IMR-90 (cell line): ENCODE measurements around the gene PF4V1. TPM values are rescaled to one million over a fixed set of nuclear protein-coding genes. Genes with fewer than 3 reads are reported as not detected.

ENCODE experiments used
- ATAC-seq: fragments of 200-7000 bp; cut with Tn5 transposase; 2 replicates; pipeline ENCODE4 v1.9.1; 2020; ENCODE audit warnings: low read depth, mild to moderate bottlenecking, moderate library complexity
- BruUV-seq: library from RNA; stranded (reverse); fragments of 400-500 nt; replicated peaks from 2 replicates; lab custom pipeline; 2021; lab: Mats Ljungman, UMichigan
- CTCF ChIA-PET: fragments of 300-600 bp; formaldehyde crosslinking; extraction: SDS; loops from one replicate; lab custom pipeline; 2021; ENCODE audit warnings: antibody characterized with exemption; lab: Yijun Ruan, JAX
- POLR2A ChIA-PET: fragments of 300-600 bp; sonication (Branson Sonifier 250); formaldehyde crosslinking; loops from one replicate; lab custom pipeline; 2022; ENCODE audit warnings: antibody characterized with exemption; ENCODE audit not compliant: unreplicated experiment; lab: Charles Lee
- DNase-seq: peaks from one replicate; pipeline ENCODE4 v3.0.0; 2013
- H2AFZ ChIP-seq: replicated peaks from 2 replicates; pipeline ENCODE3; 2013; ENCODE audit warnings: low read length, mild to moderate bottlenecking; ENCODE audit not compliant: poor library complexity
- H2AK5ac ChIP-seq: 2 replicates; pipeline ENCODE4 v1.6.1; 2013; ENCODE audit warnings: low read depth, low read length, inconsistent platforms
- H2AK9ac ChIP-seq: replicated peaks from 2 replicates; pipeline ENCODE3; 2013; ENCODE audit warnings: mild to moderate bottlenecking, low read depth, low read length, moderate library complexity; ENCODE audit not compliant: poor library complexity
- H2BK120ac ChIP-seq: 2 replicates; pipeline ENCODE4 v1.6.1; 2013; ENCODE audit warnings: low read depth, low read length, inconsistent platforms
- H2BK15ac ChIP-seq: 3 replicates; pipeline ENCODE4 v1.6.1; 2013; ENCODE audit warnings: low read depth, low read length, inconsistent platforms
- H2BK20ac ChIP-seq: 2 replicates; pipeline ENCODE4 v1.6.1; 2013; ENCODE audit warnings: low read depth, mild to moderate bottlenecking, inconsistent platforms, low read length, moderate library complexity
- H2BK5ac ChIP-seq: 2 replicates; pipeline ENCODE4 v1.6.1; 2013; ENCODE audit warnings: mild to moderate bottlenecking, low read depth, low read length, inconsistent platforms; ENCODE audit not compliant: poor library complexity, severe bottlenecking
- H3K14ac ChIP-seq: replicated peaks from 2 replicates; pipeline ENCODE4 v1.6.1; 2013; ENCODE audit warnings: low read depth, low read length, inconsistent platforms
- H3K18ac ChIP-seq: 2 replicates; pipeline ENCODE4 v1.6.1; 2013; ENCODE audit warnings: low read depth, low read length, control low read depth
- H3K23ac ChIP-seq: 2 replicates; pipeline ENCODE4 v1.6.1; 2013; ENCODE audit warnings: low read depth, low read length, inconsistent platforms
- H3K27ac ChIP-seq: 2 replicates; pipeline ENCODE4 v1.5.1; 2013; ENCODE audit warnings: mild to moderate bottlenecking, control low read depth, low read length; ENCODE audit not compliant: insufficient read depth
- H3K27me3 ChIP-seq: 2 replicates; pipeline ENCODE4 v1.6.1; 2013; ENCODE audit warnings: low read length; ENCODE audit not compliant: control insufficient read depth, insufficient read depth
- H3K36me3 ChIP-seq: 2 replicates; pipeline ENCODE4 v1.6.1; 2013; ENCODE audit warnings: low read length, mixed read lengths; ENCODE audit not compliant: control insufficient read depth, insufficient read depth
- H3K4ac ChIP-seq: 2 replicates; pipeline ENCODE4 v1.6.1; 2013; ENCODE audit warnings: low read depth, low read length, inconsistent platforms
- H3K4me1 ChIP-seq: 2 replicates; pipeline ENCODE4 v1.6.1; 2013; ENCODE audit warnings: low read length, mixed read lengths; ENCODE audit not compliant: control insufficient read depth, insufficient read depth
- H3K4me2 ChIP-seq: 2 replicates; pipeline ENCODE4 v1.6.1; 2013; ENCODE audit warnings: low read depth, mild to moderate bottlenecking, control low read depth, low read length, moderate library complexity
- H3K4me3 ChIP-seq: 2 replicates; pipeline ENCODE4 v1.5.1; 2013; ENCODE audit warnings: low read depth, mild to moderate bottlenecking, control low read depth, low read length, moderate library complexity; ENCODE audit not compliant: insufficient read depth
- H3K56ac ChIP-seq: 2 replicates; pipeline ENCODE4 v1.6.1; 2013; ENCODE audit warnings: low read length, inconsistent platforms; ENCODE audit not compliant: insufficient read depth; ENCODE audit errors: extremely low read depth
- H3K79me1 ChIP-seq, 2 experiments: 2 replicates each; pipeline ENCODE4 v1.6.1; 2013; ENCODE audit warnings: low read length in 2 of 2, inconsistent platforms in 1 of 2, low read depth in 1 of 2
- H3K9ac ChIP-seq: 2 replicates; pipeline ENCODE4 v1.6.1; 2013; ENCODE audit warnings: low read depth, low read length, control low read depth
- H3K9me1 ChIP-seq: 2 replicates; pipeline ENCODE4 v1.6.1; 2013; ENCODE audit warnings: low read length, inconsistent platforms; ENCODE audit not compliant: insufficient read depth
- H3K9me3 ChIP-seq: 2 replicates; pipeline ENCODE4 v1.6.1; 2013; ENCODE audit warnings: low read length; ENCODE audit not compliant: control insufficient read depth, insufficient read depth
- H4K20me1 ChIP-seq: 2 replicates; pipeline ENCODE4 v1.6.1; 2013; ENCODE audit warnings: low read length, inconsistent platforms; ENCODE audit not compliant: insufficient read depth
- H4K5ac ChIP-seq: 2 replicates; pipeline ENCODE4 v1.6.1; 2013; ENCODE audit warnings: mild to moderate bottlenecking, low read depth, low read length, control low read depth
- H4K8ac ChIP-seq, 2 experiments: 2 replicates each; pipeline ENCODE4 v1.6.1; 2013; ENCODE audit warnings: low read depth in 2 of 2, low read length in 2 of 2, control low read depth in 1 of 2, inconsistent platforms in 1 of 2
- H4K91ac ChIP-seq: 2 replicates; pipeline ENCODE4 v1.6.1; 2013; ENCODE audit warnings: low read depth, low read length, inconsistent platforms; ENCODE audit not compliant: insufficient read depth
- BHLHE40 ChIP-seq: fragments of 150-350 bp; IDR thresholded peaks from 2 replicates; pipeline ENCODE4 v1.6.1; 2016; ENCODE audit warnings: mild to moderate bottlenecking, low read depth, low read length
- CEBPB ChIP-seq: IDR thresholded peaks from 2 replicates; pipeline ENCODE4 v1.6.1; 2012; ENCODE audit warnings: low read depth, low read length, improper control_type of control experiment
- CTCF ChIP-seq: conservative IDR thresholded peaks from 2 replicates; pipeline ENCODE4 v1.5.1; 2012; ENCODE audit warnings: mild to moderate bottlenecking, low read depth, low read length, improper control_type of control experiment
- ELK1 ChIP-seq: fragments of 150-350 bp; IDR thresholded peaks from 2 replicates; pipeline ENCODE4 v1.6.1; 2016; ENCODE audit warnings: low read depth, mild to moderate bottlenecking, low read length, moderate library complexity, borderline replicate concordance
- FOS ChIP-seq: fragments of 150-350 bp; IDR thresholded peaks from 2 replicates; pipeline ENCODE4 v1.6.1; 2016; ENCODE audit warnings: low read depth, low read length
- MAZ ChIP-seq: IDR thresholded peaks from 2 replicates; pipeline ENCODE4 v1.6.1; 2012; ENCODE audit warnings: low read depth, mild to moderate bottlenecking, low read length, improper control_type of control experiment, moderate library complexity, borderline replicate concordance
- MXI1 ChIP-seq: IDR thresholded peaks from 2 replicates; pipeline ENCODE4 v1.6.1; 2012; ENCODE audit warnings: low read depth, mild to moderate bottlenecking, low read length, moderate library complexity, borderline replicate concordance
- NFE2L2 ChIP-seq: fragments of 150-350 bp; IDR thresholded peaks from 2 replicates; pipeline ENCODE4 v1.6.1; 2016; ENCODE audit warnings: low read depth, mild to moderate bottlenecking, low read length
- POLR2A ChIP-seq: IDR thresholded peaks from 2 replicates; pipeline ENCODE4 v1.6.1; 2012; ENCODE audit warnings: mild to moderate bottlenecking, low read depth, low read length
- RCOR1 ChIP-seq: IDR thresholded peaks from 2 replicates; pipeline ENCODE4 v1.6.1; 2012; ENCODE audit warnings: mild to moderate bottlenecking, low read length, improper control_type of control experiment; ENCODE audit not compliant: insufficient replicate concordance
- RFX5 ChIP-seq: IDR thresholded peaks from 2 replicates; pipeline ENCODE4 v1.8.0; 2012; ENCODE audit warnings: low read depth, mild to moderate bottlenecking, low read length, moderate library complexity
- SMC3 ChIP-seq: fragments of 150-350 bp; IDR thresholded peaks from 2 replicates; pipeline ENCODE4 v1.6.1; 2016; ENCODE audit warnings: low read depth, mild to moderate bottlenecking, antibody characterized with exemption, low read length, moderate library complexity
- WGBS, 2 experiments: methylation state at CpG; one replicate each; pipeline versions ENCODE4 v1.1.5 to v1.1.7; 2013; ENCODE audit warnings: missing lambda C conversion rate in 2 of 2; ENCODE audit not compliant: insufficient read length in 1 of 2; ENCODE audit errors: extremely low coverage in 2 of 2; 5-methylcytosine and 5-hydroxymethylcytosine counted together
- dilution Hi-C: fragments of 300-500 bp; cut with HindIII; formaldehyde crosslinking; loops from one replicate; pipeline ENCODE4 v1.14.3; 2018; ENCODE audit warnings: low sequenced_read_pairs; ENCODE audit not compliant: unreplicated experiment
- in situ Hi-C: fragments of 300-500 bp; cut with MboI; formaldehyde crosslinking; loops from 3 replicates; pipeline ENCODE4 v1.14.3; 2019; ENCODE audit warnings: low sequenced_read_pairs, inconsistent platforms, mixed read lengths
- intact Hi-C: fragments of 100-400 bp; cut with micrococcal nuclease; formaldehyde crosslinking; loops from 2 replicates; pipeline ENCODE4 v1.10.0; 2022
- polyA plus RNA-seq, 3 experiments: library from polyadenylated mRNA; depleted of rRNA; stranded (reverse); fragments of >200 nt; gene quantifications; 2 replicates each; pipeline ENCODE4 v1.2.3, GENCODE V29; 2012; ENCODE audit warnings: low replicate concordance in 1 of 3
- total RNA-seq: library from RNA; depleted of rRNA; stranded (reverse); fragments of >200 nt; gene quantifications from 2 replicates; pipeline ENCODE4 v1.2.3, GENCODE V29; 2012
- TF ChIP-seq, protein P1 (sequence below): fragments of 150-350 bp; IDR thresholded peaks from 2 replicates; pipeline ENCODE4 v1.6.1; 2017; ENCODE audit warnings: mild to moderate bottlenecking, antibody characterized with exemption, low read length, low read depth

The PF4V1 gene
- total and polyA plus RNA-seq, 2 of the 4 experiments (the other 2 are of a cell fraction): not detected

GRCh38 chr4:73874386-73874785 lies 21.3 kb downstream of the PF4V1 start:
- intact Hi-C loops: no loop called here
- no peaks in the 10 kb centered on the region for H3K36me3 ChIP-seq
- ATAC-seq (no peak), DNase-seq (no peak)
- TF ChIP-seq MXI1 (no peak), BHLHE40 (no peak), CTCF (no peak), RCOR1 (no peak), SMC3 (no peak), NFE2L2 (no peak), MAZ (no peak), FOS (no peak), POLR2A (no peak), RFX5 (no peak), CEBPB (no peak), ELK1 (no peak)
- TF ChIP-seq, protein P1, sequence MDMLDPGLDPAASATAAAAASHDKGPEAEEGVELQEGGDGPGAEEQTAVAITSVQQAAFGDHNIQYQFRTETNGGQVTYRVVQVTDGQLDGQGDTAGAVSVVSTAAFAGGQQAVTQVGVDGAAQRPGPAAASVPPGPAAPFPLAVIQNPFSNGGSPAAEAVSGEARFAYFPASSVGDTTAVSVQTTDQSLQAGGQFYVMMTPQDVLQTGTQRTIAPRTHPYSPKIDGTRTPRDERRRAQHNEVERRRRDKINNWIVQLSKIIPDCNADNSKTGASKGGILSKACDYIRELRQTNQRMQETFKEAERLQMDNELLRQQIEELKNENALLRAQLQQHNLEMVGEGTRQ: no peak
- H4K5ac ChIP-seq: no peak overlapping the region
- no peak overlapping the region for H2AFZ ChIP-seq
- no peak overlapping the region for H3K4ac ChIP-seq
- no peak overlapping the region for H3K4me2 ChIP-seq
- no peaks in the 10 kb centered on the region for H4K20me1 ChIP-seq
- H2BK5ac ChIP-seq: no peak overlapping the region
- no peak overlapping the region for H4K8ac ChIP-seq
- H3K9ac ChIP-seq: no peak overlapping the region
- H3K23ac ChIP-seq: no peak overlapping the region
- POLR2A ChIA-PET: no interaction called here
- H3K4me1 ChIP-seq: no peaks in the 10 kb centered on the region
- no peak overlapping the region for H3K18ac ChIP-seq
- in situ Hi-C loops: no loop called here
- H2BK120ac ChIP-seq: no peak overlapping the region
- H3K27me3 ChIP-seq: peaks cover 38% of the 10 kb centered on the region
- dilution Hi-C loops: no loop called here
- CTCF ChIA-PET: no interaction called here
- no peak overlapping the region for H2BK15ac ChIP-seq
- no peak overlapping the region for H2AK5ac ChIP-seq
- H3K27ac ChIP-seq: no peak overlapping the region
- BruUV-seq: no TSS peak
- no peaks in the 10 kb centered on the region; the same call in 1 of the 2 replicates for H3K9me3 ChIP-seq
- no peak overlapping the region for H4K91ac ChIP-seq
- H3K14ac ChIP-seq: no peak overlapping the region
- no peaks in the 10 kb centered on the region for H3K79me1 ChIP-seq
- no peak overlapping the region for H2BK20ac ChIP-seq
- WGBS, 2 experiments: no CpG with 5 or more reads among the region's 2 CpGs
- no peaks in the 10 kb centered on the region for H3K9me1 ChIP-seq
- no peak overlapping the region for H3K4me3 ChIP-seq
- no peak overlapping the region for H3K56ac ChIP-seq
- no peak overlapping the region for H2AK9ac ChIP-seq
